ENCODE results near the gene TRIM17. TPM values are rescaled to one million over a fixed set of nuclear protein-coding genes. Genes with fewer than 3 reads are reported as not detected.

The TRIM17 gene
- total RNA-seq, 1 experiment from 2014 or later: not detected

- no peak for TF ChIP-seq ZBTB33 (IDR thresholded peaks at IDR 0.05; ENCODE audit: extremely low read depth, insufficient replicate concordance, low read length)
- TF ChIP-seq MAX (IDR thresholded peaks at IDR 0.05): no peak
- TF ChIP-seq REST (IDR thresholded peaks at IDR 0.05; ENCODE audit: low read depth): no peak
- no peak for TF ChIP-seq FOSL1 (IDR thresholded peaks at IDR 0.05; ENCODE audit: low read depth)
- POLR2A ChIA-PET: no interaction called here
- no TSS peak for BruUV-seq (replicated peaks)
Observed at GRCh38 chr1:228408041-228408868, 8.4 kb downstream of the TRIM17 start.

More at GRCh38 chr1:228408041-228408868, 8.4 kb downstream of the TRIM17 start:
- no peak overlapping the region for H2AFZ ChIP-seq (ENCODE audit: low read depth, low read length, poor library complexity, severe bottlenecking)
- intact Hi-C loops (cut with micrococcal nuclease): no loop called here
- H3K27me3 ChIP-seq (ENCODE audit: insufficient read depth, low read length): no peaks in the 10 kb centered on the region
- H3K4me2 ChIP-seq (ENCODE audit: low read length): peak overlapping the region; percentile 85
- H3K9me3 ChIP-seq (ENCODE audit: control insufficient read depth in 1 of 2, insufficient read depth in 1 of 2, low read depth in 1 of 2, low read length in 2 of 2): no peaks in the 10 kb centered on the region
- H3K9me2 ChIP-seq (ENCODE audit: insufficient read depth): no peaks in the 10 kb centered on the region
- H3K36me3 ChIP-seq (ENCODE audit: control insufficient read depth in 1 of 2, insufficient read depth in 2 of 2, low read length in 2 of 2): peaks cover 0 to 16% of the 10 kb centered on the region in 2 experiments; a peak in 2 of 4 replicates
- H4K20me1 ChIP-seq (ENCODE audit: insufficient read depth): no peaks in the 10 kb centered on the region
- H3K79me2 ChIP-seq (ENCODE audit: insufficient read depth, low read length): peaks cover 33% of the 10 kb centered on the region
- H3K4me3 ChIP-seq (replicated peaks in 1 of 2; ENCODE audit: low read depth in 1 of 2, low read length in 2 of 2): peak overlapping the region; percentile 80 to 82; a peak in 3 of 4 replicates
- peak overlapping the region; percentile 82; the same call in 1 of the 2 replicates for H3K27ac ChIP-seq (ENCODE audit: low read depth, low read length)
- peak overlapping the region; percentile 68; the same call in 1 of the 2 replicates for H3K9ac ChIP-seq (ENCODE audit: low read length)
- DNase-seq (ENCODE audit: low read depth, low spot score): no peak
- ATAC-seq: no peak
- CTCF ChIA-PET: no interaction called here
- RAD21 ChIA-PET (ENCODE audit: low non-redundant PET in 1 of 2, low total read pairs in 2 of 2, uncharacterized antibody in 2 of 2, unreplicated experiment in 2 of 2): no interaction called here
- peaks cover 9 to 21% of the 10 kb centered on the region in 2 experiments for H3K4me1 ChIP-seq (ENCODE audit: control insufficient read depth in 1 of 2, insufficient read depth in 2 of 2, low read length in 2 of 2)

Data from HCT116 (cell line).